HepG2 (cell line): ENCODE results near the gene CYP27B1. TPM values are rescaled to one million over a fixed set of nuclear protein-coding genes. Genes with fewer than 3 reads are reported as not detected.

Source experiments
- ATAC-seq: fragments of 200-7000 bp; cut with Tn5 transposase; 3 replicates; pipeline ENCODE4 v1.9.1; 2020; ENCODE audit warnings: mild to moderate bottlenecking, moderate library complexity
- BruUV-seq: library from RNA; stranded (reverse); fragments of 400-500 nt; replicated peaks from 2 replicates; lab custom pipeline; 2021; lab: Mats Ljungman, UMichigan
- CTCF ChIA-PET: fragments of 300-600 bp; formaldehyde crosslinking; extraction: SDS; loops from one replicate; lab custom pipeline; 2021; ENCODE audit warnings: low total read pairs, inconsistent platforms, low intra/inter-chr PET ratio; lab: Yijun Ruan, JAX
- POLR2A ChIA-PET: fragments of 350-600 bp; sonication (Branson Sonifier 250); formaldehyde crosslinking; loops from one replicate; lab custom pipeline; 2020; ENCODE audit warnings: antibody characterized with exemption, inconsistent platforms; lab: Yijun Ruan, JAX
- DNase-seq: peaks from one replicate; pipeline ENCODE4 v3.0.0-alpha.2; 2015; ENCODE audit warnings: low spot score
- FAIRE-seq: peaks from 3 replicates; lab custom pipeline; 2011; peaks lifted over from hg19 to GRCh38; lab: Jason Lieb, UNC
- H2AFZ ChIP-seq: one replicate; pipeline ENCODE4 v1.6.1; 2011; ENCODE audit warnings: low read length, inconsistent platforms
- H3K27ac ChIP-seq: fragments of 300-600 bp; 3 replicates; pipeline ENCODE4 v1.8.0; 2011; ENCODE audit warnings: mixed run types, mild to moderate bottlenecking, mixed read lengths, low read length, inconsistent platforms; ENCODE audit not compliant: insufficient read depth; ENCODE audit errors: extremely low read length
- H3K27me3 ChIP-seq, 2 experiments: fragments of 200-600 bp in 1 of 2; 2 replicates in 1 of 2; 3 replicates in 1 of 2; pipeline versions ENCODE4 v1.6.0 to v1.8.0; 2011; ENCODE audit warnings: low read length in 2 of 2, mild to moderate bottlenecking in 2 of 2, moderate library complexity in 2 of 2, inconsistent platforms in 1 of 2; ENCODE audit not compliant: insufficient read depth in 2 of 2, control insufficient read depth in 1 of 2
- H3K36me3 ChIP-seq, 2 experiments: fragments of 200-600 bp in 1 of 2; replicated peaks in 1 of 2; 2 replicates in 1 of 2; 3 replicates in 1 of 2; pipeline versions ENCODE4 v1.5.1 to v1.8.0; 2011; ENCODE audit warnings: low read length in 2 of 2, inconsistent platforms in 1 of 2; ENCODE audit not compliant: insufficient read depth in 2 of 2, control insufficient read depth in 1 of 2
- H3K4me1 ChIP-seq: 2 replicates; pipeline ENCODE4 v1.5.1; 2012; ENCODE audit warnings: low read length, inconsistent platforms; ENCODE audit not compliant: insufficient read depth
- H3K4me2 ChIP-seq: 2 replicates; pipeline ENCODE4 v1.6.0; 2011; ENCODE audit warnings: low read depth, low read length, inconsistent platforms
- H3K4me3 ChIP-seq, 3 experiments: fragments of 200-600 bp in 1 of 3; sonication (generic), shearing (Covaris generic) in 1 of 3; replicated peaks in 1 of 3; 2 replicates each; pipeline ENCODE4 v1.5.1; 2011 to 2016; ENCODE audit warnings: low read length in 3 of 3, inconsistent platforms in 2 of 3, low read depth in 2 of 3, mild to moderate bottlenecking in 2 of 3, control low read depth in 1 of 3, mixed read lengths in 1 of 3; ENCODE audit not compliant: insufficient read depth in 1 of 3
- H3K79me2 ChIP-seq: one replicate; pipeline ENCODE4 v1.6.1; 2011; ENCODE audit warnings: low read length, inconsistent platforms; ENCODE audit not compliant: insufficient read depth
- H3K9ac ChIP-seq: 2 replicates; pipeline ENCODE4 v1.6.0; 2011; ENCODE audit warnings: mild to moderate bottlenecking, low read depth, low read length, inconsistent platforms; ENCODE audit not compliant: insufficient read depth
- H3K9me3 ChIP-seq: 2 replicates; pipeline ENCODE4 v1.5.1; 2012; ENCODE audit warnings: mild to moderate bottlenecking, low read length
- H4K20me1 ChIP-seq: 2 replicates; pipeline ENCODE4 v1.6.0; 2011; ENCODE audit warnings: inconsistent platforms, mild to moderate bottlenecking, low read length, moderate library complexity; ENCODE audit not compliant: insufficient read depth
- ARID2 ChIP-seq: sonication (generic); formaldehyde crosslinking; IDR thresholded peaks from 2 replicates; pipeline ENCODE4 v1.8.1; 2022; ENCODE audit warnings: mild to moderate bottlenecking, missing genetic modification reagents, borderline replicate concordance
- ARNT ChIP-seq: fragments of 450-650 bp; IDR thresholded peaks from 2 replicates; pipeline ENCODE4 v1.6.1; 2017
- CBFB ChIP-seq: sonication (generic); formaldehyde crosslinking; IDR thresholded peaks from 2 replicates; pipeline ENCODE4 v1.4.0; 2020; ENCODE audit warnings: missing genetic modification reagents
- FOXM1 ChIP-seq: sonication (generic); formaldehyde crosslinking; IDR thresholded peaks from 2 replicates; pipeline ENCODE4 v1.5.0; 2020; ENCODE audit warnings: missing genetic modification reagents
- GABPB1 ChIP-seq: IDR thresholded peaks from 2 replicates; pipeline ENCODE4 v1.6.1; 2016; ENCODE audit warnings: mild to moderate bottlenecking, missing genetic modification reagents, moderate library complexity, missing compliant biosample characterization
- HDAC6 ChIP-seq: fragments of 200-600 bp; sonication (generic); IDR thresholded peaks from 2 replicates; pipeline ENCODE4 v1.7.0; 2017; ENCODE audit warnings: mild to moderate bottlenecking, antibody characterized with exemption, low read length, low read depth
- KLF11 ChIP-seq: IDR thresholded peaks from 2 replicates; pipeline ENCODE4 v1.6.1; 2016; ENCODE audit warnings: missing compliant biosample characterization
- MEIS2 ChIP-seq: sonication (generic); formaldehyde crosslinking; IDR thresholded peaks from 2 replicates; pipeline ENCODE4 v1.9.0; 2021; ENCODE audit warnings: mild to moderate bottlenecking, missing genetic modification reagents
- NFYB ChIP-seq: sonication (generic); formaldehyde crosslinking; IDR thresholded peaks from 2 replicates; pipeline ENCODE4 v1.4.0; 2020; ENCODE audit warnings: missing genetic modification reagents
- NPAS2 ChIP-seq: sonication (generic); formaldehyde crosslinking; IDR thresholded peaks from 2 replicates; pipeline ENCODE4 v1.8.0; 2022; ENCODE audit warnings: mild to moderate bottlenecking, missing genetic modification reagents, borderline replicate concordance
- PHF5A ChIP-seq: IDR thresholded peaks from one replicate; pipeline ENCODE4 v1.6.1; 2018; ENCODE audit warnings: low read depth, missing genetic modification reagents; ENCODE audit not compliant: unreplicated experiment
- RFXANK ChIP-seq: IDR thresholded peaks from 2 replicates; pipeline ENCODE4 v1.6.1; 2016
- SNRNP70 ChIP-seq: fragments of 200-400 bp; formaldehyde crosslinking; IDR thresholded peaks from 2 replicates; pipeline ENCODE4 v1.6.1; 2017; ENCODE audit warnings: mild to moderate bottlenecking, low read depth, low read length, moderate library complexity
- TCF12 ChIP-seq, 2 experiments: fragments of 450-650 bp in 1 of 2; sonication (generic) in 1 of 2; formaldehyde crosslinking in 1 of 2; IDR thresholded peaks; 2 replicates each; pipeline versions ENCODE4 v1.6.1 to v1.8.0; 2017 to 2022; ENCODE audit warnings: antibody characterized with exemption in 1 of 2, mild to moderate bottlenecking in 1 of 2, missing genetic modification reagents in 1 of 2, moderate library complexity in 1 of 2
- ZBTB43 ChIP-seq: sonication (generic); formaldehyde crosslinking; conservative IDR thresholded peaks from 2 replicates; pipeline ENCODE4 v1.4.0; 2020; ENCODE audit warnings: missing genetic modification reagents
- ZNF121 ChIP-seq: sonication (generic); formaldehyde crosslinking; IDR thresholded peaks from 2 replicates; pipeline ENCODE4 v1.5.0; 2020; ENCODE audit warnings: mild to moderate bottlenecking, missing genetic modification reagents
- ZNF343 ChIP-seq: sonication (generic); formaldehyde crosslinking; IDR thresholded peaks from 2 replicates; pipeline ENCODE4 v1.4.0; 2020; ENCODE audit warnings: mild to moderate bottlenecking, missing genetic modification reagents
- ZNF691 ChIP-seq: sonication (generic); formaldehyde crosslinking; IDR thresholded peaks from 2 replicates; pipeline ENCODE4 v1.4.0; 2020; ENCODE audit warnings: missing genetic modification reagents, low read depth, mild to moderate bottlenecking, borderline replicate concordance
- ZNF781 ChIP-seq: sonication (generic); formaldehyde crosslinking; IDR thresholded peaks from 2 replicates; pipeline ENCODE4 v1.5.1; 2020; ENCODE audit warnings: borderline replicate concordance, mild to moderate bottlenecking, missing genetic modification reagents; ENCODE audit errors: not compliant biosample characterization
- ZNF816 ChIP-seq: sonication (generic); formaldehyde crosslinking; IDR thresholded peaks from 2 replicates; pipeline ENCODE4 v1.8.0; 2022; ENCODE audit warnings: missing genetic modification reagents, mild to moderate bottlenecking, borderline replicate concordance
- ZSCAN12 ChIP-seq: sonication (generic); formaldehyde crosslinking; IDR thresholded peaks from 2 replicates; pipeline ENCODE4 v1.9.0; 2021; ENCODE audit warnings: mild to moderate bottlenecking, missing genetic modification reagents
- WGBS: methylation state at CpG from one replicate; pipeline ENCODE4 v1.1.6; 2017; ENCODE audit warnings: low lambda C conversion rate; 5-methylcytosine and 5-hydroxymethylcytosine counted together
- in situ Hi-C: cut with HindIII; loops from 2 replicates; pipeline ENCODE4 v1.10.0; 2017; ENCODE audit warnings: low pct_unique_long_range_greater_than_20kb; ENCODE audit not compliant: extremely low pct_ligation_motif_present
- intact Hi-C: fragments of 100-400 bp; cut with micrococcal nuclease; formaldehyde crosslinking; loops from one replicate; pipeline ENCODE4 v1.10.0; 2022; ENCODE audit not compliant: unreplicated experiment
- polyA plus RNA-seq, 8 experiments: library from polyadenylated mRNA; depleted of rRNA in 3 of 8; stranded (reverse) in 7 of 8; unstranded in 1 of 8; fragments of >200 nt; fragmentation: Illumina TruSeq in 4 of 8; extraction: Trizol in 4 of 8; gene quantifications; 2 replicates each; pipeline versions ENCODE4 v1.2.1 to v1.2.3, GENCODE V29; 2011 to 2016; ENCODE audit warnings: low read depth in 4 of 8, missing spikeins in 1 of 8, mixed read lengths in 1 of 8; ENCODE audit not compliant: insufficient read depth in 1 of 8
- total RNA-seq, 5 experiments: library from RNA; depleted of rRNA; stranded (reverse); fragments of >200 nt; fragmentation: Illumina TruSeq; extraction: Trizol; gene quantifications; 2 replicates each; pipeline ENCODE4 v1.2.3, GENCODE V29; 2016; ENCODE audit warnings: low read depth in 1 of 5

Gene CYP27B1
- total and polyA plus RNA-seq, 2 of the 13 experiments (the other 11 are each of a cell fraction or from before 2014, with no cell fraction given) = 2.3 to 3.0 TPM

GRCh38 chr12:57751788-57752667 is 14.8 kb downstream of the CYP27B1 start, which contains the start of gene CDK4:
Gene CDK4 (minus strand): TSS chr12:57752310. CDS start chr12:57751717, 593 bp downstream.
- peaks cover 24% of the 10 kb centered on the region for H3K79me2 ChIP-seq
- peak within 1 kb of the TSS; percentile 98 for H3K4me2 ChIP-seq
- intact Hi-C loops (loop anchor here (1.0 kb wide), 1 partner anchor 8 kb away; no protein-coding TSS in a partner anchor), in situ Hi-C loops (no loop called here)
- H3K27me3 ChIP-seq = no peaks in the 10 kb centered on the region; a peak in 1 of 5 replicates
- peaks cover 43% of the 10 kb centered on the region for H3K4me1 ChIP-seq
- H3K9me3 ChIP-seq = no peaks in the 10 kb centered on the region
- H3K9ac ChIP-seq = peak within 1 kb of the TSS; percentile 96
- peak; percentile 99 for DNase-seq
- peak; percentile 77 for ATAC-seq
- H3K4me3 ChIP-seq = peak within 1 kb of the TSS; percentile 72 to 87 (median 78)
- FAIRE-seq = peak; percentile 98
- 0 out of 2 replicates have a peak, but pooled peaks cover 5% of the 10 kb centered on the region for H4K20me1 ChIP-seq
- 0% methylated on average over 21 of the region's 58 CpGs for WGBS
- no peak within 1 kb of the TSS for H2AFZ ChIP-seq
- peaks cover 10 to 27% of the 10 kb centered on the region in 2 experiments for H3K36me3 ChIP-seq
- CTCF ChIA-PET = no interaction called here
- peak within 1 kb of the TSS; percentile 87 for H3K27ac ChIP-seq
- TSS peak; percentile 81 for BruUV-seq
- POLR2A ChIA-PET = interaction anchor here (0.6 to 1.1 kb wide), 8 partner anchors 9 to 95 kb away, joined by 3 to 4 read pairs (median 3); partner anchors contain the start of genes CTDSP2, EEF1AKMT3, METTL1 and OS9
- TF ChIP-seq MEIS2 (CRISPR knock-in tag) = peak; percentile 90
- no peak for TF ChIP-seq ARID2 (CRISPR knock-in tag)
- TF ChIP-seq ZNF781 (CRISPR knock-in tag) = peak; percentile 83
- TF ChIP-seq KLF11 = peak; percentile 95
- TF ChIP-seq SNRNP70 = no peak
- peak; percentile 75 for TF ChIP-seq NFYB (CRISPR knock-in tag)
- no peak for TF ChIP-seq FOXM1 (CRISPR knock-in tag)
- TF ChIP-seq ZBTB43 (CRISPR knock-in tag) = 0 out of 2 replicates have a peak, but pooled peaks have one; percentile 11
- peak; percentile 95; the same call in 1 of the 2 replicates for TF ChIP-seq RFXANK (CRISPR knock-in tag)
- peak; percentile 90; the same call in 1 of the 2 replicates for TF ChIP-seq NPAS2 (CRISPR knock-in tag)
- no peak for TF ChIP-seq TCF12 (IDR thresholded peaks at IDR 0.05)
- 0 out of 2 replicates have a peak, but pooled peaks have one; percentile 76 for TF ChIP-seq TCF12 (CRISPR knock-in tag; IDR thresholded peaks at IDR 0.05)
- no peak for TF ChIP-seq HDAC6
- peak; percentile 27 for TF ChIP-seq PHF5A (CRISPR knock-in tag)
- TF ChIP-seq ZNF121 (CRISPR knock-in tag) = no peak
- TF ChIP-seq CBFB (CRISPR knock-in tag) = peak; percentile 72
- TF ChIP-seq ZSCAN12 = no peak
- peak; percentile 67; the same call in 1 of the 2 replicates for TF ChIP-seq ZNF816 (CRISPR knock-in tag)
- TF ChIP-seq ARNT = no peak
- no peak; the same call in 1 of the 2 replicates for TF ChIP-seq ZNF691
- TF ChIP-seq GABPB1 = peak; percentile 95
- peak; percentile 93 for TF ChIP-seq ZNF343 (CRISPR knock-in tag)
